Natural killer cell treated with Interleukin-12 subunit alpha and Interleukin-12 subunit beta and Interleukin-15 and Interleukin-18, amount 100 ng/mL, for 72 hours (primary cell): ENCODE data around the gene TSHZ1. TPM values are rescaled to one million over a fixed set of nuclear protein-coding genes. Genes with fewer than 3 reads are reported as not detected.

Experiments
- ATAC-seq, 2 donors: fragments of 150-1000 bp; cut with Tn5 transposase in 1 of 2; sonication (Bioruptor Pico), chemical (Tn5 transposase) in 1 of 2; 2 replicates each; pipeline ENCODE4 v1.10.0; 2021
- DNase-seq: peaks from one replicate; pipeline ENCODE4 v3.0.0; 2022; ENCODE audit warnings: low spot score
- H3K27ac Mint-ChIP-seq, 2 donors: 1 replicate in 1 of 2; 2 replicates in 1 of 2; pipeline ENCODE4 v1.8.0; 2022; ENCODE audit warnings: mixed read lengths in 2 of 2, mild to moderate bottlenecking in 1 of 2, moderate library complexity in 1 of 2
- H3K27me3 Mint-ChIP-seq, 2 donors: 1 replicate in 1 of 2; 2 replicates in 1 of 2; pipeline ENCODE4 v1.8.0; 2022; ENCODE audit warnings: mixed read lengths in 2 of 2
- H3K36me3 Mint-ChIP-seq: one replicate; pipeline ENCODE4 v1.8.0; 2022; ENCODE audit warnings: mixed read lengths
- H3K4me1 Mint-ChIP-seq, 2 donors: 1 replicate in 1 of 2; 2 replicates in 1 of 2; pipeline ENCODE4 v1.8.0; 2022; ENCODE audit warnings: low read depth in 2 of 2, mixed read lengths in 2 of 2, mild to moderate bottlenecking in 1 of 2
- H3K4me3 Mint-ChIP-seq: one replicate; pipeline ENCODE4 v1.8.0; 2022; ENCODE audit warnings: mixed read lengths
- H3K9me3 Mint-ChIP-seq: 2 replicates; pipeline ENCODE4 v1.8.0; 2022; ENCODE audit warnings: mixed read lengths
- total RNA-seq, 2 donors: library from RNA; stranded (reverse); gene quantifications; one replicate each; pipeline ENCODE4 v1.2.3, GENCODE V29; 2022

The TSHZ1 gene
- total RNA-seq, 2 donors from 2014 or later = 19.8 to 21.0 TPM

- Mint-ChIP-seq H3K4me1 (peaks cover 53 to 55% of the 10 kb centered on the region in 2 donors), H3K27ac (peak overlapping the region; percentile 83 to 89), H3K4me3 (peak overlapping the region; percentile 98), H3K36me3 (peaks cover 10% of the 10 kb centered on the region), H3K9me3 (no peaks in the 10 kb centered on the region), H3K27me3 (peaks cover 14% of the 10 kb centered on the region in 2 donors)
- DNase-seq (no peak), ATAC-seq (peak in 1 of 2 donors; percentile 4)
These were observed 2.3 kb upstream of the TSHZ1 start for GRCh38 chr18:75208155-75208835.

- Mint-ChIP-seq H3K36me3 (peaks cover 10% of the 10 kb centered on the region), H3K9me3 (no peaks in the 10 kb centered on the region), H3K4me3 (peak overlapping the region; percentile 98), H3K27me3 (peaks cover 14% of the 10 kb centered on the region in 2 donors), H3K27ac (peak overlapping the region; percentile 94 to 98), H3K4me1 (peaks cover 55 to 58% of the 10 kb centered on the region in 2 donors)
- ATAC-seq (no peak), DNase-seq (no peak)
These were observed 1.8 kb upstream of the TSHZ1 start for GRCh38 chr18:75208836-75209128.

DNA sequence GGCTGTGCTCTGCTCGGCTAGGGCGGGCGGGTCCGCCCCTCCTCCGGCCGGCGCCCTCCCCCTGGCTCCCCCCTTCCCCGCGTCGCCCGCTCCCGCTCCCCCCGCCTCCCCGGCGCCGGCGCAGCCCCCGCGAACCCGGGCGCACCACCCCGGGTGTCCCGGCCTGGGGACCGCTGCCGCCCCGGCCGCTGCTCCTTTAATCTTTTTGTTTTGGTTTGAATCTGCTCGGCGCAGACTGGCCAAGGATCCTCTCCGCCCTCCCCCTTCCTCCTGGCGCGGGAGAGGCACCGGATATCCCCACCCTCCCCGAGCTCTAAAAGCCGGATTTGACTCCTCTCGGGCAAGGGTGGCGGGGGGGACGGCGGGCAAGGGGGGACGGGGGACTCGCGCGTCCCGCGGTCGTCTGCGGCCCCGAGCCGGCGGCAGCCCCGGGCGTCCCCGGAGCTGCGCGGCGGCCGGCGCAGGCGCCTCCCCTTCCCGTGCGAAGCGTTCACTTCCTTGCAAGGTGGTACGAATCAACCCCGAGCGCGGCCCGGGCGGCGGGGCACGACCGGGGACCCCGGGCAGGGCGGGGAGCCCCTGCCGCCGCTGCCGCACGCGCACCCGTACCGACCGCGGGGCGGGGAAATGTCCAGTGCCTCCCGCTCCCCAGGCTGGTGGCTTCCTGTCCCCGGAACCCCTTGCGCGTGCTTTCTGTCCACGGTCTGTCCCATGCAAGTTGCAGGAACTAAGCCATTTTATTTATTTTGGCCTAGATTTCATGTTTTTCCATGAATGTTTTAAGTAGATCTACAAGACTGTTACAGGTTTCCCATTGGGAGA is 1.3 kb upstream of the TSHZ1 start, which contains the start of gene PTGR3:
TSS of gene PTGR3 (minus strand) at position 11 of the 822 bp plus-strand sequence. CDS start 81 bp downstream, outside the sequence.
- ATAC-seq (peak; percentile 81 to 87), DNase-seq (peak; percentile 88)
- peak within 1 kb of the TSS; percentile 98 for H3K4me3 Mint-ChIP-seq
- peaks cover 10% of the 10 kb centered on the region for H3K36me3 Mint-ChIP-seq
- H3K27me3 Mint-ChIP-seq = peaks cover 14% of the 10 kb centered on the region in 2 donors
- peak within 1 kb of the TSS; percentile 94 to 98 for H3K27ac Mint-ChIP-seq
- H3K4me1 Mint-ChIP-seq = peaks cover 61 to 63% of the 10 kb centered on the region in 2 donors
- no peaks in the 10 kb centered on the region for H3K9me3 Mint-ChIP-seq

GRCh38 chr18:75209951-75210258 is 692 bp upstream of the TSHZ1 start:
- no peak for ATAC-seq
- no peak for DNase-seq
- no peaks in the 10 kb centered on the region for H3K9me3 Mint-ChIP-seq
- peaks cover 62 to 66% of the 10 kb centered on the region in 2 donors for H3K4me1 Mint-ChIP-seq
- H3K27ac Mint-ChIP-seq = peak overlapping the region; percentile 94 to 98
- H3K4me3 Mint-ChIP-seq = peak overlapping the region; percentile 98
- H3K27me3 Mint-ChIP-seq = peaks cover 14% of the 10 kb centered on the region in 2 donors
- peaks cover 10% of the 10 kb centered on the region for H3K36me3 Mint-ChIP-seq

DNA sequence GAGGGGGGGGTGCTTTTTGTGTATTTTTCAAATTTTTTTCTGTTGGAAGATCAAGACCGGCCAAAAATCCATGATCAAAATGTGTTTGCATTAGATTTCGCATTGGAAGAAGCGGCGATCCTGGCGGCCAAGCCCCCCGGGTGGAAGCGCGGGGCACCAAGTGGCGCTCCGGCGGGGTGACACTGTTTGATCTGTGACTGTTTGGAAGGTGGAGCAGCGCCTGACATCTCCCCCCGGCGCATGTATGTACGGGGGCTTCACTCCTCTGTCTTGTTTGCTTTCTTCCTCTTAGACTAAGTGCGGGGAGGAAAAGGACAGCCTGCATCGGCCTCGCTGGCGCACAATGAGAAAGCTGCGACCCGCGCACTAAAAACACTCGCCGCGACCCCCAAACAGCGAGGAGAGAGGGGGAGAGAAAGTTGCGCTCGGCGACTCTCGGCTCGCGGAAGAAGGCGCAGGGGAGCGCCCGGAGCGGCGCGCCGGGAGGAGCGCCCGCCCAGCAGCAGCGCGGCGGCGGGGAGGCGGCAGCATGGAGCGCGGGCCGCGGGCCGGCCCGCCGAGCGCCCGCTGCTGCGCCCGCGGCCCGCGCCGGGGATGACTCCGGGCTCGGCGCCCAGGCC is 515 bp downstream of the TSHZ1 start:
- Mint-ChIP-seq H3K36me3 (peaks cover 10% of the 10 kb centered on the region), H3K27ac (peak overlapping the region; percentile 94 to 98), H3K4me3 (peak overlapping the region; percentile 98), H3K9me3 (no peaks in the 10 kb centered on the region), H3K27me3 (peaks cover 4% of the 10 kb centered on the region in 2 donors), H3K4me1 (peaks cover 59 to 65% of the 10 kb centered on the region in 2 donors)
- ATAC-seq = peak in 1 of 2 donors; percentile 4
- no peak for DNase-seq

DNA sequence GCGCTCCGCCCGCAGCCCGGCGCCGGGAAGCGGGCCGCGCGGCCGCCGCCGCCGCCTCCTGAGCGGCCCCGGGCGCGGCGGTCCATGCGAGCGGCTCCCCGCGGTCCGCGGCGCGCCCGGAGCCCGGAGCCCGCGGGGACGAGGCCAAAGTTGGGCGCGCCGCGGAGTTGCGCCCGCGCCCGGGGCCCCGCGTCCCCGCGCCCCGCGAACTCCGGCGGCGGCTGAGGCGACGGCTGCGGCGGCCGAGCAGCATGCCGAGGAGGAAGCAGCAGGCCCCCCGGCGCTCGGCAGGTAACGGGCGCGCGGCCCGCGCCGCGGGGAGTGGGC is 992 bp downstream of the TSHZ1 start:
- H3K36me3 Mint-ChIP-seq = peaks cover 10% of the 10 kb centered on the region
- no peaks in the 10 kb centered on the region for H3K9me3 Mint-ChIP-seq
- no peak overlapping the region for H3K4me3 Mint-ChIP-seq
- H3K27ac Mint-ChIP-seq = peak overlapping the region; percentile 94 to 98
- ATAC-seq (no peak), DNase-seq (no peak)
- H3K4me1 Mint-ChIP-seq = peaks cover 59 to 67% of the 10 kb centered on the region in 2 donors
- peaks cover 0 to 2% of the 10 kb centered on the region in 2 donors for H3K27me3 Mint-ChIP-seq

GRCh38 chr18:75211953-75212750 is 1.6 kb downstream of the TSHZ1 start:
- H3K27ac Mint-ChIP-seq = peak overlapping the region; percentile 80 to 86
- peaks cover 63 to 71% of the 10 kb centered on the region in 2 donors for H3K4me1 Mint-ChIP-seq
- peaks cover 10% of the 10 kb centered on the region for H3K36me3 Mint-ChIP-seq
- no peaks in the 10 kb centered on the region for H3K9me3 Mint-ChIP-seq
- H3K27me3 Mint-ChIP-seq = peaks cover 0 to 2% of the 10 kb centered on the region in 2 donors
- ATAC-seq (no peak), DNase-seq (no peak)
- H3K4me3 Mint-ChIP-seq = peak overlapping the region; percentile 93

DNA sequence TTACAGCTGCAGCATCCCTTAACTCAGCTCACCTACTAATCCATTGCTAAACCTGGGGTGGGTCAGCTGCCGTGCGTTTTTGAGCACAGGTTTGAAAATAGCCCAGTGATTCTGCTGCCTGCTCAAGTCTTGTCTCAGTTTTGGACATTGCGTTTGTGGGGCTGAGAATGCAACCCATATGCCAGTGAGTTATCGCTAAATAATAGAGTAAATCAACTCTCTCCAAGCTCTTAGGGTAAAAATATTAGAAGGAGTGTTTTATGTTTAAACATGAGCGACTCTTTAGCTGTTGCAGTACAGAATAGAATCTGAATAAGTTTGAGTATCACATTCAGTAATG is 2.1 kb downstream of the TSHZ1 start:
- DNase-seq (no peak), ATAC-seq (no peak)
- Mint-ChIP-seq H3K4me3 (peak overlapping the region; percentile 93), H3K36me3 (peaks cover 8% of the 10 kb centered on the region), H3K27me3 (no peaks in the 10 kb centered on the region), H3K27ac (peak overlapping the region; percentile 80 to 86), H3K4me1 (peaks cover 63 to 71% of the 10 kb centered on the region in 2 donors), H3K9me3 (no peaks in the 10 kb centered on the region)

- no peak for DNase-seq
- peak overlapping the region; percentile 48 for H3K4me3 Mint-ChIP-seq
- H3K9me3 Mint-ChIP-seq = no peaks in the 10 kb centered on the region
- no peak for ATAC-seq
- H3K36me3 Mint-ChIP-seq = peaks cover 5% of the 10 kb centered on the region
- H3K4me1 Mint-ChIP-seq = peaks cover 61 to 69% of the 10 kb centered on the region in 2 donors
- H3K27me3 Mint-ChIP-seq = no peaks in the 10 kb centered on the region
- peak overlapping the region; percentile 43 to 45 for H3K27ac Mint-ChIP-seq
These were observed 3.2 kb downstream of the TSHZ1 start for GRCh38 chr18:75213611-75214331.

DNA sequence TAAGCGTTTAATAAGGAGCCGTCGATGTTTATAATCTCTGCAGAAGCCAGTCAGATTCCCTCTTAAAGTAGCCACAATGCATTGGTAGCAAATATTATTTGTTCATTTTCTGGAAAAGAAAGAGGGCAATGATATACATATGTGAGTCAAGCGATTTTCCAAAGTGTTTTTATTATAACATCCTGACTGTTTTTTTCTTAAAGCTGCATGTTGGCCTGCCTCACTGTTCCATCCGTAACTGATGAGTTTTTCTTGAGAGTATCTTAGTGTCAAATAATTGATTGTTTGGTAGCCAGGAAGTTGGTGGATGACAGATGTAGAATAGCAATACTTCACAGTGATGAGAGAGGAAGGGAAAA is 3.7 kb downstream of the TSHZ1 start:
- Mint-ChIP-seq H3K36me3 (peaks cover 5% of the 10 kb centered on the region), H3K4me1 (peaks cover 61 to 73% of the 10 kb centered on the region in 2 donors), H3K9me3 (no peaks in the 10 kb centered on the region), H3K27ac (peak overlapping the region; percentile 43 to 45), H3K27me3 (no peaks in the 10 kb centered on the region), H3K4me3 (peak overlapping the region; percentile 48)
- ATAC-seq = no peak
- DNase-seq = no peak

- no peak for DNase-seq
- peaks cover 5% of the 10 kb centered on the region for H3K36me3 Mint-ChIP-seq
- peak overlapping the region; percentile 95 to 98 for H3K27ac Mint-ChIP-seq
- no peak for ATAC-seq
- peak overlapping the region; percentile 63 for H3K4me3 Mint-ChIP-seq
- H3K4me1 Mint-ChIP-seq = peaks cover 60 to 75% of the 10 kb centered on the region in 2 donors
- no peaks in the 10 kb centered on the region for H3K9me3 Mint-ChIP-seq
- no peaks in the 10 kb centered on the region for H3K27me3 Mint-ChIP-seq
These were observed 4.3 kb downstream of the TSHZ1 start for GRCh38 chr18:75214766-75215510.

DNA sequence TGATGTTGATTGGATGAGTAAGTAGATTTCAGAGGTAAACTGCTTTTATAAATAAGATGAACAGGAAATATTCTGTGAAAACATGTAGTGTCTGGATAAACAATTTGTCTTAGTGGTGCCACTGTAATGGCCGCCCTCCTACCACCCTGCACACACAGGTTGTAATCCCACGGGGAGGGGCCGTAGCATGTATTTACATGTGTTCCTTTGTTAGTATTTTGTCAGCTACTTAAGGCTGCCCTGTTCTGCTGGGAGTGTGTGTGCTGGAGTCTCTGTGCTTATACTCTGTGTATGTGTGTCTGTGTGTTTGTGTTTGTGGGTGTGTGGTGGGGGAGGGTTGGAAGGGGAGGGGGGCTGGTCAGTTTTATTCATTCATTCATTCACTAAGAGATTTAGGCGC is 5.1 kb downstream of the TSHZ1 start:
- Mint-ChIP-seq H3K4me1 (peaks cover 54 to 74% of the 10 kb centered on the region in 2 donors), H3K27me3 (no peaks in the 10 kb centered on the region), H3K36me3 (peaks cover 5% of the 10 kb centered on the region), H3K4me3 (peak overlapping the region; percentile 63), H3K27ac (peak overlapping the region; percentile 95 to 98), H3K9me3 (no peaks in the 10 kb centered on the region)
- DNase-seq = no peak
- ATAC-seq = no peak
